Measurements from ENCODE around the gene TCERG1L.

TCERG1L gene

GRCh38 chr10:131071721-131072120 lies 239.8 kb downstream of the TCERG1L start:
- Histone ChIP-seq H3K4me1 (ENCODE audit: control insufficient read depth in 1 of 2, insufficient read depth in 2 of 2, low read length in 2 of 2) (no peaks in the 10 kb centered on the region), H3K4me3 (ENCODE audit: low read depth in 1 of 2, low read length in 2 of 2) (no peak overlapping the region), H3K27ac (ENCODE audit: low read depth, low read length) (no peak overlapping the region), H3K27me3 (ENCODE audit: control insufficient read depth in 1 of 2, insufficient read depth in 2 of 2, low read length in 2 of 2) (no peaks in the 10 kb centered on the region), H3K36me3 (ENCODE audit: control insufficient read depth in 1 of 2, insufficient read depth in 2 of 2, low read length in 2 of 2) (no peaks in the 10 kb centered on the region), H3K9me3 (ENCODE audit: control insufficient read depth in 1 of 2, low read length in 2 of 2) (peaks cover 4 to 7% of the 10 kb centered on the region in 2 donors), H3K9ac (ENCODE audit: low read depth in 1 of 2, low read length in 2 of 2) (no peak overlapping the region)

- no peak overlapping the region for H3K4me3 ChIP-seq (ENCODE audit: low read depth in 1 of 2, low read length in 2 of 2)
- H3K4me1 ChIP-seq (ENCODE audit: control insufficient read depth in 1 of 2, insufficient read depth in 2 of 2, low read length in 2 of 2), result no peaks in the 10 kb centered on the region
- no peak overlapping the region for H3K9ac ChIP-seq (ENCODE audit: low read depth in 1 of 2, low read length in 2 of 2)
- H3K27ac ChIP-seq (ENCODE audit: low read depth, low read length), result no peak overlapping the region
- H3K9me3 ChIP-seq (ENCODE audit: control insufficient read depth in 1 of 2, low read length in 2 of 2), result peaks cover 4 to 7% of the 10 kb centered on the region in 2 donors
- no peaks in the 10 kb centered on the region for H3K36me3 ChIP-seq (ENCODE audit: control insufficient read depth in 1 of 2, insufficient read depth in 2 of 2, low read length in 2 of 2)
- H3K27me3 ChIP-seq (ENCODE audit: control insufficient read depth in 1 of 2, insufficient read depth in 2 of 2, low read length in 2 of 2), result no peaks in the 10 kb centered on the region
Observed at GRCh38 chr10:131070856-131071255, 240.7 kb downstream of the TCERG1L start.

- H3K9ac ChIP-seq (ENCODE audit: low read depth in 1 of 2, low read length in 2 of 2), result no peak overlapping the region
- no peak overlapping the region for H3K27ac ChIP-seq (ENCODE audit: low read depth, low read length)
- H3K4me1 ChIP-seq (ENCODE audit: control insufficient read depth in 1 of 2, insufficient read depth in 2 of 2, low read length in 2 of 2), result no peaks in the 10 kb centered on the region
- H3K36me3 ChIP-seq (ENCODE audit: control insufficient read depth in 1 of 2, insufficient read depth in 2 of 2, low read length in 2 of 2), result no peaks in the 10 kb centered on the region
- H3K9me3 ChIP-seq (ENCODE audit: control insufficient read depth in 1 of 2, low read length in 2 of 2), result peaks cover 4 to 7% of the 10 kb centered on the region in 2 donors
- H3K27me3 ChIP-seq (ENCODE audit: control insufficient read depth in 1 of 2, insufficient read depth in 2 of 2, low read length in 2 of 2), result no peaks in the 10 kb centered on the region
- no peak overlapping the region for H3K4me3 ChIP-seq (ENCODE audit: low read depth in 1 of 2, low read length in 2 of 2)
Observed at GRCh38 chr10:131068760-131069159, 242.8 kb downstream of the TCERG1L start.

- Histone ChIP-seq H3K36me3 (ENCODE audit: control insufficient read depth in 1 of 2, insufficient read depth in 2 of 2, low read length in 2 of 2) (no peaks in the 10 kb centered on the region), H3K27me3 (ENCODE audit: control insufficient read depth in 1 of 2, insufficient read depth in 2 of 2, low read length in 2 of 2) (no peaks in the 10 kb centered on the region), H3K4me1 (ENCODE audit: control insufficient read depth in 1 of 2, insufficient read depth in 2 of 2, low read length in 2 of 2) (no peaks in the 10 kb centered on the region), H3K9ac (ENCODE audit: low read depth in 1 of 2, low read length in 2 of 2) (no peak overlapping the region), H3K9me3 (ENCODE audit: control insufficient read depth in 1 of 2, low read length in 2 of 2) (peaks cover 4 to 7% of the 10 kb centered on the region in 2 donors), H3K27ac (ENCODE audit: low read depth, low read length) (no peak overlapping the region), H3K4me3 (ENCODE audit: low read depth in 1 of 2, low read length in 2 of 2) (no peak overlapping the region)
Observed at GRCh38 chr10:131068311-131068710, 243.2 kb downstream of the TCERG1L start.

GRCh38 chr10:131067690-131068089 lies 243.8 kb downstream of the TCERG1L start:
- Histone ChIP-seq H3K27ac (ENCODE audit: low read depth, low read length) (no peak overlapping the region), H3K36me3 (ENCODE audit: control insufficient read depth in 1 of 2, insufficient read depth in 2 of 2, low read length in 2 of 2) (no peaks in the 10 kb centered on the region), H3K4me1 (ENCODE audit: control insufficient read depth in 1 of 2, insufficient read depth in 2 of 2, low read length in 2 of 2) (no peaks in the 10 kb centered on the region), H3K9me3 (ENCODE audit: control insufficient read depth in 1 of 2, low read length in 2 of 2) (peaks cover under 1 to 4% of the 10 kb centered on the region in 2 donors), H3K9ac (ENCODE audit: low read depth in 1 of 2, low read length in 2 of 2) (no peak overlapping the region), H3K4me3 (ENCODE audit: low read depth in 1 of 2, low read length in 2 of 2) (no peak overlapping the region), H3K27me3 (ENCODE audit: control insufficient read depth in 1 of 2, insufficient read depth in 2 of 2, low read length in 2 of 2) (no peaks in the 10 kb centered on the region)

GRCh38 chr10:131065673-131066305 lies 245.7 kb downstream of the TCERG1L start:
- Histone ChIP-seq H3K4me1 (ENCODE audit: control insufficient read depth in 1 of 2, insufficient read depth in 2 of 2, low read length in 2 of 2) (no peaks in the 10 kb centered on the region), H3K9me3 (ENCODE audit: control insufficient read depth in 1 of 2, low read length in 2 of 2) (no peaks in the 10 kb centered on the region), H3K36me3 (ENCODE audit: control insufficient read depth in 1 of 2, insufficient read depth in 2 of 2, low read length in 2 of 2) (no peaks in the 10 kb centered on the region), H3K27me3 (ENCODE audit: control insufficient read depth in 1 of 2, insufficient read depth in 2 of 2, low read length in 2 of 2) (no peaks in the 10 kb centered on the region), H3K9ac (ENCODE audit: low read depth in 1 of 2, low read length in 2 of 2) (no peak overlapping the region), H3K27ac (ENCODE audit: low read depth, low read length) (no peak overlapping the region), H3K4me3 (ENCODE audit: low read depth in 1 of 2, low read length in 2 of 2) (no peak overlapping the region)

- Histone ChIP-seq H3K9ac (ENCODE audit: low read depth in 1 of 2, low read length in 2 of 2) (no peak overlapping the region), H3K27ac (ENCODE audit: low read depth, low read length) (no peak overlapping the region), H3K4me1 (ENCODE audit: control insufficient read depth in 1 of 2, insufficient read depth in 2 of 2, low read length in 2 of 2) (no peaks in the 10 kb centered on the region), H3K36me3 (ENCODE audit: control insufficient read depth in 1 of 2, insufficient read depth in 2 of 2, low read length in 2 of 2) (no peaks in the 10 kb centered on the region), H3K4me3 (ENCODE audit: low read depth in 1 of 2, low read length in 2 of 2) (no peak overlapping the region), H3K9me3 (ENCODE audit: control insufficient read depth in 1 of 2, low read length in 2 of 2) (peaks cover 0 to 3% of the 10 kb centered on the region in 2 donors), H3K27me3 (ENCODE audit: control insufficient read depth in 1 of 2, insufficient read depth in 2 of 2, low read length in 2 of 2) (no peaks in the 10 kb centered on the region)
Observed at GRCh38 chr10:131063311-131063710, 248.2 kb downstream of the TCERG1L start.

GRCh38 chr10:131062621-131063260 lies 248.8 kb downstream of the TCERG1L start:
- Histone ChIP-seq H3K27me3 (ENCODE audit: control insufficient read depth in 1 of 2, insufficient read depth in 2 of 2, low read length in 2 of 2) (no peaks in the 10 kb centered on the region), H3K9me3 (ENCODE audit: control insufficient read depth in 1 of 2, low read length in 2 of 2) (peaks cover 0 to 3% of the 10 kb centered on the region in 2 donors), H3K36me3 (ENCODE audit: control insufficient read depth in 1 of 2, insufficient read depth in 2 of 2, low read length in 2 of 2) (no peaks in the 10 kb centered on the region), H3K4me1 (ENCODE audit: control insufficient read depth in 1 of 2, insufficient read depth in 2 of 2, low read length in 2 of 2) (no peaks in the 10 kb centered on the region), H3K27ac (ENCODE audit: low read depth, low read length) (no peak overlapping the region), H3K4me3 (ENCODE audit: low read depth in 1 of 2, low read length in 2 of 2) (no peak overlapping the region), H3K9ac (ENCODE audit: low read depth in 1 of 2, low read length in 2 of 2) (no peak overlapping the region)

- Histone ChIP-seq H3K36me3 (ENCODE audit: control insufficient read depth in 1 of 2, insufficient read depth in 2 of 2, low read length in 2 of 2) (no peaks in the 10 kb centered on the region), H3K9ac (ENCODE audit: low read depth in 1 of 2, low read length in 2 of 2) (no peak overlapping the region), H3K4me3 (ENCODE audit: low read depth in 1 of 2, low read length in 2 of 2) (no peak overlapping the region), H3K27me3 (ENCODE audit: control insufficient read depth in 1 of 2, insufficient read depth in 2 of 2, low read length in 2 of 2) (no peaks in the 10 kb centered on the region), H3K4me1 (ENCODE audit: control insufficient read depth in 1 of 2, insufficient read depth in 2 of 2, low read length in 2 of 2) (no peaks in the 10 kb centered on the region), H3K27ac (ENCODE audit: low read depth, low read length) (no peak overlapping the region), H3K9me3 (ENCODE audit: control insufficient read depth in 1 of 2, low read length in 2 of 2) (peaks cover 0 to 3% of the 10 kb centered on the region in 2 donors)
Observed at GRCh38 chr10:131061216-131061615, 250.3 kb downstream of the TCERG1L start.

GRCh38 chr10:131059881-131060280 lies 251.6 kb downstream of the TCERG1L start:
- Histone ChIP-seq H3K36me3 (ENCODE audit: control insufficient read depth in 1 of 2, insufficient read depth in 2 of 2, low read length in 2 of 2) (no peaks in the 10 kb centered on the region), H3K9me3 (ENCODE audit: control insufficient read depth in 1 of 2, low read length in 2 of 2) (peaks cover 0 to 3% of the 10 kb centered on the region in 2 donors), H3K4me3 (ENCODE audit: low read depth in 1 of 2, low read length in 2 of 2) (no peak overlapping the region), H3K4me1 (ENCODE audit: control insufficient read depth in 1 of 2, insufficient read depth in 2 of 2, low read length in 2 of 2) (no peaks in the 10 kb centered on the region), H3K9ac (ENCODE audit: low read depth in 1 of 2, low read length in 2 of 2) (no peak overlapping the region), H3K27ac (ENCODE audit: low read depth, low read length) (no peak overlapping the region), H3K27me3 (ENCODE audit: control insufficient read depth in 1 of 2, insufficient read depth in 2 of 2, low read length in 2 of 2) (no peaks in the 10 kb centered on the region)

All from duodenal mucosa (tissue), 2 donors.